CD14-positive monocyte (primary cell): ENCODE data around the gene GRID2. TPM values are rescaled to one million over a fixed set of nuclear protein-coding genes. Genes with fewer than 3 reads are reported as not detected.

Experiments
- DNase-seq, 3 donors: peaks; one replicate each; pipeline ENCODE4 v3.0.0-alpha.2; 2011 to 2022
- H2AFZ ChIP-seq: 2 replicates; pipeline ENCODE4 v1.6.0; 2012; ENCODE audit warnings: mild to moderate bottlenecking, low read depth, low read length, inconsistent platforms; ENCODE audit not compliant: insufficient read depth, poor library complexity, severe bottlenecking
- H3K27ac ChIP-seq, 2 donors: 1 replicate in 1 of 2; 2 replicates in 1 of 2; pipeline ENCODE4 v1.5.1; 2012 to 2013; ENCODE audit warnings: low read length in 2 of 2, control low read depth in 1 of 2, inconsistent platforms in 1 of 2, low read depth in 1 of 2, mild to moderate bottlenecking in 1 of 2
- H3K27me3 ChIP-seq, 2 donors: one replicate each; pipeline versions ENCODE4 v1.6.0 to v1.6.1; 2011 to 2013; ENCODE audit warnings: low read length in 2 of 2; ENCODE audit not compliant: control insufficient read depth in 2 of 2, insufficient read depth in 2 of 2
- H3K36me3 ChIP-seq, 2 donors: replicated peaks in 1 of 2; 1 replicate in 1 of 2; 2 replicates in 1 of 2; pipeline versions ENCODE4 v1.5.1 to v1.6.1; 2012 to 2013; ENCODE audit warnings: low read length in 2 of 2, control low read depth in 1 of 2, inconsistent platforms in 1 of 2, mild to moderate bottlenecking in 1 of 2; ENCODE audit not compliant: insufficient read depth in 2 of 2, control insufficient read depth in 1 of 2
- H3K4me1 ChIP-seq, 2 donors: 1 replicate in 1 of 2; 2 replicates in 1 of 2; pipeline versions ENCODE4 v1.5.1 to v1.6.1; 2012 to 2013; ENCODE audit warnings: low read length in 2 of 2, control low read depth in 1 of 2, inconsistent platforms in 1 of 2, mild to moderate bottlenecking in 1 of 2, moderate library complexity in 1 of 2; ENCODE audit not compliant: insufficient read depth in 2 of 2, control insufficient read depth in 1 of 2
- H3K4me2 ChIP-seq: replicated peaks from 2 replicates; pipeline ENCODE3; 2012; ENCODE audit warnings: low read length, moderate library complexity, mild to moderate bottlenecking; ENCODE audit not compliant: poor library complexity, severe bottlenecking; ENCODE audit errors: extremely low read depth
- H3K4me3 ChIP-seq, 3 experiments: fragments of 200-600 bp in 1 of 3; sonication (generic) in 1 of 3; replicated peaks in 1 of 3; 1 replicate in 2 of 3; 2 replicates in 1 of 3; pipeline ENCODE4 v1.5.1; 2011 to 2013; ENCODE audit warnings: low read length in 3 of 3, mild to moderate bottlenecking in 3 of 3, control low read depth in 2 of 3, low read depth in 2 of 3, inconsistent platforms in 1 of 3, moderate library complexity in 1 of 3
- H3K79me2 ChIP-seq: 2 replicates; pipeline ENCODE4 v1.6.0; 2012; ENCODE audit warnings: mild to moderate bottlenecking, control low read depth, inconsistent platforms, low read length, moderate library complexity; ENCODE audit not compliant: insufficient read depth
- H3K9ac ChIP-seq: 2 replicates; pipeline ENCODE4 v1.6.0; 2017; ENCODE audit warnings: low read length, mild to moderate bottlenecking; ENCODE audit not compliant: insufficient read depth, poor library complexity, severe bottlenecking
- H3K9me3 ChIP-seq, 2 donors: replicated peaks in 1 of 2; 1 replicate in 1 of 2; 2 replicates in 1 of 2; pipeline versions ENCODE4 v1.5.1 to v1.6.1; 2012 to 2013; ENCODE audit warnings: low read length in 2 of 2, control low read depth in 1 of 2; ENCODE audit not compliant: control insufficient read depth in 1 of 2, insufficient read depth in 1 of 2
- H4K20me1 ChIP-seq: 2 replicates; pipeline ENCODE4 v1.6.0; 2012; ENCODE audit warnings: mild to moderate bottlenecking, low read length, control low read depth, moderate library complexity; ENCODE audit not compliant: insufficient read depth
- H3K27ac Mint-ChIP-seq, 7 donors: one replicate each; pipeline ENCODE4 v1.8.0; 2020; ENCODE audit warnings: mild to moderate bottlenecking in 7 of 7, mixed read lengths in 7 of 7, moderate library complexity in 6 of 7, inconsistent platforms in 2 of 7
- H3K27me3 Mint-ChIP-seq, 3 donors: one replicate each; pipeline ENCODE4 v1.8.0; 2021 to 2022; ENCODE audit warnings: low read depth in 3 of 3, mild to moderate bottlenecking in 3 of 3, mixed read lengths in 3 of 3, moderate library complexity in 3 of 3, inconsistent platforms in 1 of 3
- H3K36me3 Mint-ChIP-seq, 2 donors: one replicate each; pipeline ENCODE4 v1.8.0; 2020; ENCODE audit warnings: mixed read lengths in 2 of 2, inconsistent platforms in 1 of 2, mild to moderate bottlenecking in 1 of 2
- H3K4me1 Mint-ChIP-seq: one replicate; pipeline ENCODE4 v1.8.0; 2020; ENCODE audit warnings: mild to moderate bottlenecking, mixed read lengths
- H3K4me3 Mint-ChIP-seq, 2 donors: one replicate each; pipeline ENCODE4 v1.8.0; 2020; ENCODE audit warnings: mild to moderate bottlenecking in 2 of 2, mixed read lengths in 2 of 2, moderate library complexity in 1 of 2
- H3K9me3 Mint-ChIP-seq, 7 donors: one replicate each; pipeline ENCODE4 v1.8.0; 2020 to 2022; ENCODE audit warnings: mixed read lengths in 7 of 7, mild to moderate bottlenecking in 6 of 7, moderate library complexity in 6 of 7, inconsistent platforms in 2 of 7
- WGBS: methylation state at CpG from one replicate; pipeline ENCODE4 v1.1.5; 2013; ENCODE audit warnings: missing lambda C conversion rate; ENCODE audit not compliant: insufficient coverage; 5-methylcytosine and 5-hydroxymethylcytosine counted together
- intact Hi-C, 2 donors: fragments of 100-400 bp; cut with micrococcal nuclease; formaldehyde crosslinking; loops; one replicate each; pipeline versions ENCODE4 v1.15.0 to v1.15.1; 2023
- polyA plus RNA-seq, 3 donors: library from polyadenylated mRNA; depleted of rRNA in 1 of 3; unstranded in 2 of 3; stranded (reverse) in 1 of 3; fragments of 300-500 nt in 2 of 3; fragments of >200 nt in 1 of 3; fragmentation: Illumina TruSeq in 2 of 3; gene quantifications; 1 replicate in 2 of 3; 2 replicates in 1 of 3; pipeline ENCODE4 v1.2.3, GENCODE V29; 2012 to 2021
- TF ChIP-seq, protein P1 (sequence below): fragments of 200-600 bp; IDR thresholded peaks from one replicate; pipeline ENCODE4 v1.8.0; 2022; ENCODE audit warnings: antibody characterized with exemption, mild to moderate bottlenecking

Gene GRID2
- polyA plus RNA-seq, 3 donors: not detected

DNA sequence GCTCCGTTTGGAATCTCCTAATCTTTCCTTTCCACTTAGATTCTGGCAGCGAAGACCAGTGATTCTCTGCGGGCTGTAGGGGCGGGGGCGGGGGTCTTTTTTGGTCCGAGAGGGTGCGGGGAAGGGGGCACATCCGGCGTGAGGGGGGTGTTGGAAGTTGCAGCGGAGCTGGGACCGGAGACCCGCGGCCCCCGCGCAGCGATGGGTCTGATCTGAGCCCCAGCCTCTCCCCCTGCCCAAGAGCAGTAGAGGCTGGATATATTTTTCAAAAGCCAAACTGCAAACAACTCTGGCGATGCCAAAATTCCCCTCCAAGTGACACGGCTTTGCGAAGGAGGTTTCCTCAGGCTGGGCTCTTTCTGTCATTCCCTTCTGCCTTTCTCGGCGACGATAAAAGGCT lies 355 bp downstream of the GRID2 start:
- H4K20me1 ChIP-seq: no peaks in the 10 kb centered on the region
- H3K36me3 ChIP-seq: no peaks in the 10 kb centered on the region
- intact Hi-C loops: no loop called here
- no peak overlapping the region for H3K27ac Mint-ChIP-seq
- peaks cover 44 to 60% (median 48%) of the 10 kb centered on the region in 3 donors for H3K27me3 Mint-ChIP-seq
- H3K36me3 Mint-ChIP-seq: peaks cover 0 to 5% of the 10 kb centered on the region in 2 donors
- H3K4me1 ChIP-seq: no peaks in the 10 kb centered on the region
- H3K4me3 ChIP-seq: no peak overlapping the region
- peaks cover 0 to 19% of the 10 kb centered on the region in 2 donors for H3K9me3 ChIP-seq
- DNase-seq: no peak
- H2AFZ ChIP-seq: no peak overlapping the region
- H3K4me2 ChIP-seq: no peak overlapping the region
- H3K4me3 Mint-ChIP-seq: peak overlapping the region in 1 of 2 donors; percentile 76
- H3K27me3 ChIP-seq: peaks cover 43 to 65% of the 10 kb centered on the region in 2 donors
- 0% methylated on average over 7 of the region's 22 CpGs for WGBS
- H3K9me3 Mint-ChIP-seq: peaks cover 0 to 10% (median 6%) of the 10 kb centered on the region in 7 donors
- no peaks in the 10 kb centered on the region for H3K79me2 ChIP-seq
- no peak overlapping the region for H3K9ac ChIP-seq
- TF ChIP-seq, protein P1, sequence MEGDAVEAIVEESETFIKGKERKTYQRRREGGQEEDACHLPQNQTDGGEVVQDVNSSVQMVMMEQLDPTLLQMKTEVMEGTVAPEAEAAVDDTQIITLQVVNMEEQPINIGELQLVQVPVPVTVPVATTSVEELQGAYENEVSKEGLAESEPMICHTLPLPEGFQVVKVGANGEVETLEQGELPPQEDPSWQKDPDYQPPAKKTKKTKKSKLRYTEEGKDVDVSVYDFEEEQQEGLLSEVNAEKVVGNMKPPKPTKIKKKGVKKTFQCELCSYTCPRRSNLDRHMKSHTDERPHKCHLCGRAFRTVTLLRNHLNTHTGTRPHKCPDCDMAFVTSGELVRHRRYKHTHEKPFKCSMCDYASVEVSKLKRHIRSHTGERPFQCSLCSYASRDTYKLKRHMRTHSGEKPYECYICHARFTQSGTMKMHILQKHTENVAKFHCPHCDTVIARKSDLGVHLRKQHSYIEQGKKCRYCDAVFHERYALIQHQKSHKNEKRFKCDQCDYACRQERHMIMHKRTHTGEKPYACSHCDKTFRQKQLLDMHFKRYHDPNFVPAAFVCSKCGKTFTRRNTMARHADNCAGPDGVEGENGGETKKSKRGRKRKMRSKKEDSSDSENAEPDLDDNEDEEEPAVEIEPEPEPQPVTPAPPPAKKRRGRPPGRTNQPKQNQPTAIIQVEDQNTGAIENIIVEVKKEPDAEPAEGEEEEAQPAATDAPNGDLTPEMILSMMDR: no peak
- H3K4me1 Mint-ChIP-seq: peaks cover 10% of the 10 kb centered on the region
- no peak overlapping the region for H3K27ac ChIP-seq

DNA sequence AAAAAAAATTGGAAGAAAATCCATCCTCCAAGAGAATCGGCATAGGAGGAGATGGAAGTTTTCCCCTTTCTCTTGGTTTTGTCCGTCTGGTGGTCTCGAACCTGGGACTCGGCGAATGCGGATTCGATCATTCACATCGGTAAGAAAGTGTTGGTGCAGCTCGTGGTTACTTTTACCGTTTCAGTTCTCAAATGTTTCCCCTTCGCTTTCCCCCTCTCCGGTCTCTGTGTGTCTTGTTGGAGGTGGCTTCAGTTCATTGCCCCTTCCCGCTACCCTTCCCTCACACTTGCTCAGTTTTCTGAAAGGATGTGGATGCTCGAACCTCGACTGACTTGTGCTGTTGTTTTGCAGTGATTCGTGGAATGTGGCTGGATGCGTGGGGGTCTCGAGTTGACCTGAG lies 840 bp downstream of the GRID2 start:
- Histone ChIP-seq H3K27me3 (peaks cover 43 to 65% of the 10 kb centered on the region in 2 donors), H3K4me2 (no peak overlapping the region), H3K27ac (no peak overlapping the region), H3K4me1 (no peaks in the 10 kb centered on the region), H3K4me3 (no peak overlapping the region), H2AFZ (no peak overlapping the region), H4K20me1 (no peaks in the 10 kb centered on the region), H3K79me2 (no peaks in the 10 kb centered on the region), H3K36me3 (no peaks in the 10 kb centered on the region), H3K9ac (no peak overlapping the region), H3K9me3 (peaks cover 0 to 19% of the 10 kb centered on the region in 2 donors)
- intact Hi-C loops: no loop called here
- Mint-ChIP-seq H3K9me3 (peaks cover 0 to 10% (median 6%) of the 10 kb centered on the region in 7 donors), H3K27me3 (peaks cover 44 to 59% (median 47%) of the 10 kb centered on the region in 3 donors), H3K4me1 (peaks cover 10% of the 10 kb centered on the region), H3K4me3 (peak overlapping the region in 1 of 2 donors; percentile 76), H3K27ac (no peak overlapping the region), H3K36me3 (peaks cover 0 to 5% of the 10 kb centered on the region in 2 donors)
- WGBS: 0% methylated on average over 3 of the region's 18 CpGs
- DNase-seq: no peak
- TF ChIP-seq, protein P1: no peak
